ENCODE measurements around the gene ACTN2.

ACTN2 gene

DNA sequence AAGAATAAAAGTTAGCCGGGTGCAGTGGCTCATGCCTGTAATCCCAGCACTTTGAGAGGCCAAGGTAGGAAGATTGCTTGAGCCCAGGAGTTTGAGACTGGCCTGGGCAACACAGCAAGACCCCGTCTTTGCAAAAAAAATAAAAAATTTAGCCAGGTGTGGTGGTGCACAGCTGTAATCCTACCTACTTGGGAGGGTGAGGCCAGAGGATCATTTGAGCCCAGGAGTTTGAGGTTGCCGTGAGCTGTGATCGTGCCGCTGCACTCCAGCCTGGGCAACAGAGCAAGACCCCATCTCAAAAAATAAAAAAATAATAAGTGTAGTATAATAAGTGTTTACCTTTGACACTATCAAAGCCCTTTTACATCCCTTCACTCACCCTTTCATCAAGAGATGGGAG, 5.0 kb downstream of the ACTN2 start:
- DNase-seq (ENCODE audit: low read depth), result no peak

- no peak for DNase-seq (ENCODE audit: low read depth)
These were observed 5.8 kb downstream of the ACTN2 start for GRCh38 chr1:236692128-236692527.

DNA sequence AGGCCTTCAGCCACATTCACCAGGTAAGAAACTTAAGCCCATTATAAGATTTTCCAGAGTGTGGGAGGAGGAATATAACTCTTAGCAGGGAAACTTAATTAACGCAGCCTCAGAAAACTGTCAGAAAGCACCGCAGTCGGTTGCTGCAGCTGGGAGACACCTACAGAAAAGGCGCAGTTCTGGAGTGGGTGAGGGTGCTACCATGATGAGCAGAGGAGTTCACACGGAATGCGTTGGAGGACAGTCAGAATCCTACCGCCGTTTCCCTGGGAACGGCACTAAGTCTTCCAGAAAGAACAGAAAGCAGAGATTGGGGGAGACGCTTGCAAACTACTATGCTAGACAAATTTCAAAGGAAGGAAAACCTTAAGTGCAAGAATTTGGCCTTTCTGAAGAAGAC, 6.4 kb downstream of the ACTN2 start:
- no peak for DNase-seq (ENCODE audit: low read depth)

DNA sequence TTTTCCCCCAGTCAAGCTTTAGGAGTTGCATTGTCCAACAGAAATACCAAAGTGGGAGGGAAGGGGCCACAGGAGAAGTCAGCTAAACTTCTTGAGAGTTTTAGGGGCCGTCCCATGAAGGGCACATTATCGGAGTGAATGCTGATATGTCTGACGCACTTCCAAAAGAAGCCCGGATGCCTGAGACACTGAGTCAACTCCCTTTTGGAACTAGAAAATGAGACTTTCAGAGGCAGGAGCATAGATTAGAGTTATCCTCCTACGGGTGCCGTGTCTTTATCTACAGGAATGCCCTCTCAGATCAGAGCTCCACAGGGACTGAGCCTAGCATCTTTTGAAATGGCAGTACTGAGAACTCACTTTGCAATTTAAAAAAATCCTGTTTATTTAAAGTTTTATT, 13.1 kb downstream of the ACTN2 start:
- no peak for DNase-seq (ENCODE audit: low read depth)

DNA sequence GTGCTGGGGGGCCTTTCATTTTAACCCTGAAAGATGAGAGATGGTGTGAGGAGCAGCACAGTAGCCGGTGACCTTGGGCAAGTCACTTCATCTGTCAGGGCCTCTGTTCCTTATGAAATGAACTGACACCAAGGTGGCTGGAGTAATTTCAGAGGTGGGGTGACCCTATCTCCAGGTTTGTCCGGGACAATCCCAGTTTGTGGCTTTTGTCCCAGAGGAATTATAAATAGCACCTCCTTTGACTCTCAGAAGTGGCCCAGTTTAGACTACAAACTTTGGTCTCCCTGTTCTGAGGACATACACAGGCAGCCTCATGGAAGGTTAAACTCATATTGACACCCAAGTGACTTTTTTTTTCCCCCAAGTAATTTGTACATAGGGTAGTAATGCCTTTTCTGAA, 14.6 kb downstream of the ACTN2 start:
- no peak for DNase-seq (ENCODE audit: low read depth)

DNA sequence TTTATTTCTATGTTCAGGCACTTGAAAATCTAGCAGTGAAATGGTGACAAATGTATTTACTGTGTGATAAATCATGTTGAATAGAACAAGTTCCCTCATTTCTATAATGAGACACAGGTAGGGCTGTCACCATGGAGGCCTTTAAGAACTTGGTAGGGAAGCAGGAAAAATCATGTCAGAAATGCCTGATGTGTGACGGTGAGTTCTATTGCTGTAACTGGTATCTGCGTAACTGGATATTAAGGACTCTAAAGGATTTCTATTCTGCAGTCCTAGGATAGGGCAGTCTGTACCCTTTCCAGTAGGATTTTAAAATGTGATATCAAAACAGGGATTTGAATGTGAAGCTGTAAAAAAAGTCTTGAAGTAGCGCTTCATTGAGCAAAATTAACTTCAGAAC, 15.5 kb downstream of the ACTN2 start:
- DNase-seq (ENCODE audit: low read depth), result no peak

- DNase-seq (ENCODE audit: low read depth), result no peak
These were observed 16.6 kb downstream of the ACTN2 start for GRCh38 chr1:236702791-236703394.

DNA sequence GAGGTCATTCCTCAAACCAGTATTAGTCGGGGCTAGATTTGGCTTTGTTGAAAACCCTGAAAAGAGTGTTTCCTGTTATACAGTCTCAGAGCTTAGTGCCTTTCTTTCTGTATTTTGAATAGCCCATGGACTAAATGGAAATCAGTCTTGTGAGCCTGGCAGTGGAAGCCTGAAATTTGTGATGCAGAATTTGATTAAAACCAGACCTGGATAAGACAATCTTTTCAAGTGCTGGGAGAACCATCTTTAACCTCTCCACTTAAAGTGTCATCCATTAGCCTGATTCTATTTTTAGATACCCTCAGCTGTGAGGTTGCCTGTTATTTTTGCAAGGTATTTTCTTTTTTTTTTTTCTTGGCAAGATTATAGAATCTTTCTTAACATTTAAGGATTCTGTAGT, 19.5 kb downstream of the ACTN2 start:
- DNase-seq (ENCODE audit: low read depth), result no peak

DNA sequence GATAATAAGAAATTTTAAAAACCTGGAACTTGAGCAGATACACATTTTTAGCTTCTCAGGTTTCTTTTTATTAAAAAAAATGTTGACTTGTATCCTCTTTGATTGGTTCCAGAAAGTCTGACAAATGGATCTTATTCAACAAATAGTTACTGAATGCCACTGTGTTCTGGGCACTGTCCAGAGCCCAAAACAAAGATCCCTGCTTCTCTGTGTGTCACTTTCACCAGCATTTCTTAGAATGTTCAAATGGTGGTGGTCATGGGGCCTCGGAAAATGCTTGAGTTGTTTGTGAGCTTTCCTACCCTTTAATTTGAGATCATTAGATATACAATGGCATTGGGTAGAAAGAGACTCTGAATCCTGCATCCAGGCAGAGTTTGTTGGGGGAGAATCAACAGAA, 19.9 kb downstream of the ACTN2 start:
- DNase-seq (ENCODE audit: low read depth), result no peak

DNA sequence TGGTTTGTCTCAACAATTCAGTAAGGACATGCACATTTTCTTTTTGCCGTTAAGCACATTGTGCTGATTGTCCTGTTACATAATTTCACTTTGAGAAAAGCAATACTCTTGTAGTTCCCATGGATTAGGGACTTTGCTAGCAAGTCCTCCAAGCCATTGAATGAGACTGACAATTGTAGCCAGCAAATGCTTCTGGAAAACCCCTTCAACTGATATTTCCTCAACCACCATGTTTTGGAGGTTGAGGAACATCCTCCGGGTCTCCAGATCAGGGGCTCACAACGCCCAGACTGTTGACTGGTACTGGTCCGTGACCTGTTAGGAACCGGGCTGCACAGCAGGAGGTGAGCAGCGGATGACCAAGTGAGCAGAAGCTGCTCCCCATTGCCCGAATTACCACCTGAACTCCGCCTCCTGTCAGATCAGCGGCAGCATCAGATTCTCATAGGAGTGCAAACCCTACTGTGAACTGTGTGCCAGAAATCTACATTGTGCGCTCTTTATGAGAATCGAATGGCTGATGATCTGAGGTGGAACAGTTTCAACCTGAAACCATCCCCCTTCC, 24.1 kb downstream of the ACTN2 start:
- DNase-seq (ENCODE audit: low read depth), result no peak

DNA sequence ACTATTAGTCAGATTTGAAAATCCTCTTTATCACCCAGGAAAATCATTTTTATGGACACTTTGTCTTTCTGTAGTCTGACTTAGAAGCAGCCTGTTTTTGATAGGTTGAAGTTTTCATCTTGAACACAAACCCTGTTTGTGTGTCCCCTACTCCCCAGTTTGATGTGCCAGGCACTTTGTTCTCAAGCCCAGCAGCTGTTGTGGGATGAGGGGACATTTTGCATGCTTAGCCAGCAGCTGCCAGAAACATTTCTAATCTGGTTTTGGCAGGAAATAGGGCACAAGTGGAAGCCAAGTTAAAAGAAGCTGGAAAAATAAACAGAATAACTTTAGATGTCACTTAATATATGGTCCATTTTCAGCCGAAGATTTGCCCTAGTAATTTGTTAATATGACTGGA, 29.9 kb downstream of the ACTN2 start:
- no peak for DNase-seq (ENCODE audit: low read depth)

DNA sequence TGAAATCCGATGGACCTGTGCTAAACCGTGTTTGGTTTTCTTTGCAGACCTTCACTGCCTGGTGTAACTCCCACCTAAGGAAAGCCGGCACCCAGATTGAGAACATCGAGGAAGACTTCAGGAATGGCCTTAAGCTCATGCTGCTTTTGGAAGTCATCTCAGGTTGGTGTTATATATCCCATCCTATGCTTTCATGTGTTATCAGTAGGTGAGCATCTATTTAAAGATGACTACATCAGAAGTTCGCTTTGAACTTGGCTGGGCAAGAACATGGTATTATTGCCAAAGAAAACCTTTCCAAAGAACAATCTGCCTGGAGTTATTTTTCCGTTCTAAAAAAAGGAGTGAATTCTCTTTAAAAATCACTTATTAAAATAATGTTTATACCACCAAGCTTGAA, 31.5 kb downstream of the ACTN2 start:
- DNase-seq (ENCODE audit: low read depth), result no peak

DNA sequence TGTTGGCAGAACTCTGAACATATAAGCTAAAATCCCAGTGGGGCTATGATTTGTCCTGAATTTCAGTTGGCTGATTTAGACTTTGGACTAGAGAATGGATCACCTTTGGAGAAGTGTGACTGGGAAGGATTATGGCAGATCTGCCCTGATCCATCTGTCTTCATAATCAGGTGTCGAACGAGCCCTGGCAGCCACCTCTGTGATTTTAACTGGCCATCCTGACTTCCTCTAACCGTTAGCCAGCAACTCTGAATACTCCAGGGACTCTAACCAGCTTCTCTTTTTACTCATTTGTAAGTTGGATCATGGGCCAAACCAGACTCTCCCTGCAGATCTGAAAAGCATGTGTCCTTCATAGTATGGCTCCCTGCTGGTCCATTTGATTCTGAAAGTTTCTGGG, 32.0 kb downstream of the ACTN2 start:
- no peak for DNase-seq (ENCODE audit: low read depth)

DNA sequence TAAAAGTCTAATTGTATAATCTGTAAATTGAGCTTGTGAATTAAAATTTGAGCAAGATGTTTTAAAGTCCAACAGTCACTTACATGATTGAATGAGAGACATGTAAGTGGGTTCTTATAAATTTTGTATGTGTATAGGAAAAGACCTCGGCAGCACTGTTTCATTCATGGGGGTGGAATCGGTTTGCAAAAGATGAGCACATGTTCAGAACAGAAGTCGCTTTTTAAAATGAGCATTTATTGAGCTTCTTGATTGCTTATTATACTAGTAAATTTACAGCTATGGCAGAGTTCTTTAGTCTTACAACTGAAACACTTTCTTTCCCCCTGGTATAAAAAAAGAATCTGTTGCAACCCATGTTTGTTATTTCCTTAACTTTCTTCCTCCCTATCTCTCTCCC, 33.9 kb downstream of the ACTN2 start:
- no peak for DNase-seq (ENCODE audit: low read depth)

GRCh38 chr1:236720611-236721010, 34.3 kb downstream of the ACTN2 start:
- no peak for DNase-seq (ENCODE audit: low read depth)

- no peak for DNase-seq (ENCODE audit: low read depth)
These were observed 37.8 kb downstream of the ACTN2 start for GRCh38 chr1:236724049-236724448.

- DNase-seq (ENCODE audit: low read depth), result no peak
These were observed 38.2 kb downstream of the ACTN2 start for GRCh38 chr1:236724506-236724905.

GRCh38 chr1:236725668-236726067, 39.4 kb downstream of the ACTN2 start:
- DNase-seq (ENCODE audit: low read depth), result no peak

DNA sequence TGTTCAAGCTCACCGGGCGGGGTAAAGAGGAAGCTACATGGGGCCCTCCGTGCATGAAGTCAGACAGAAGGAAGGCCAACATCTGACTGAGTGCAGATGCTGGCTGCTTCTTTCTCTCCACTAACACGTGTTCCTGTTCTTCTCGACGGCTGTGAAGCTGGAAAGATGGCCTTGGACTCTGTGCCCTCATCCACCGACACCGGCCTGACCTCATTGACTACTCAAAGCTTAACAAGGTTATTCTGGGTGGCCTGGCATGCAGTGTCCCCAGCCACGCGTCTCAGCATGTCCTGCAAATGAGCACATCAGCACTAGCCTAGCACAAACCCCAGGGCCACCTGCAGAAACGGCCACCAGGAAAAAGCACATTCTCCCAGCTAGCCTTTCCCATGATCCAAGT, 41.2 kb downstream of the ACTN2 start:
- no peak for DNase-seq (ENCODE audit: low read depth)

DNA sequence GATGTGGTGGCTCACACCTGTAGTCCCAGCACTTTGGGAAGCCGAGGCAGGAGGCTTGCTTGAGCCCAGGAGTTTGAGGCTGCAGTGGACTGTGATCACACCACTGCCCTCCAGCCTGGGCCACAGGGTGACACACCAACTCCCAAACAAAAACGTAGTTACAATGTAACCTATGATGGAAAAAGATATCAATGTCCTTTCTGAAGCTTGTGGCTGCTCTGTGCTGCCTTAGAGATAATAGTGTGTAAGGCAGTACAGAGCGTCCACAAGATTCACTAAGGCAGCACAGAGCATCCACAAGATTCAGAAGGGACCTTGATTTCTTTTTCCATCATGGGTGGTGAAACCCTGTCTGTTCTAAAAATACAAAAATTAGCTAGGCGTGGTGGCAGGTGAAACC, 42.5 kb downstream of the ACTN2 start:
- DNase-seq (ENCODE audit: low read depth), result no peak

- no peak for DNase-seq (ENCODE audit: low read depth)
These were observed 47.4 kb downstream of the ACTN2 start for GRCh38 chr1:236733653-236734052.

GRCh38 chr1:236734141-236734765, 48.0 kb downstream of the ACTN2 start:
- DNase-seq (ENCODE audit: low read depth), result no peak

GRCh38 chr1:236736761-236737160, 50.5 kb downstream of the ACTN2 start:
- no peak for DNase-seq (ENCODE audit: low read depth)

DNA sequence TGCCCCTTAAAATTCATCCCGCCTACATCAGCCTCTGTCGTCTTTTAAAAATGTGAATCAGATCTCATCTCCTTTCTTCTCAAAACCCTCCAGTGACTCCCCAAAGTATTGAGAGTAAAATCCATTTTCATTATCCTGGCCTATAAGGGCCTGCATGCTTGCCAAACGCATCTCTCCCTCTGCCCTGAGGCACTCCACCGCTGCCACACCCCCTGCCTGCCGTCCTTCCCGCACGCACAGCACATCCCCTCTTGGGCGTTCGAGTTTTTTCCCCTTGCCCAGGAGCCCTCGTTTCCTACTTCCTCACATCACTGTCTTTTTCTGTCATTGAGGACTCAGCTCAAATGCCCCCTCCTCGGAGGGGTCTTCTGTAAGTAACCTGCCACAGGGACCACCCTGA, 55.5 kb downstream of the ACTN2 start:
- DNase-seq (ENCODE audit: low read depth), result no peak

Data from activated T-cell treated with anti-CD3 and anti-CD28 coated beads for 24 hours (primary cell).